Ramos (cell line): Measurements from ENCODE around the gene NDUFB10.

ENCODE experiments used
- in situ Hi-C: fragments of 300-500 bp; cut with MboI; formaldehyde crosslinking; loops from one replicate; pipeline ENCODE4 v1.14.3; 2022; ENCODE audit warnings: low sequenced_read_pairs; ENCODE audit not compliant: unreplicated experiment

Gene NDUFB10

DNA sequence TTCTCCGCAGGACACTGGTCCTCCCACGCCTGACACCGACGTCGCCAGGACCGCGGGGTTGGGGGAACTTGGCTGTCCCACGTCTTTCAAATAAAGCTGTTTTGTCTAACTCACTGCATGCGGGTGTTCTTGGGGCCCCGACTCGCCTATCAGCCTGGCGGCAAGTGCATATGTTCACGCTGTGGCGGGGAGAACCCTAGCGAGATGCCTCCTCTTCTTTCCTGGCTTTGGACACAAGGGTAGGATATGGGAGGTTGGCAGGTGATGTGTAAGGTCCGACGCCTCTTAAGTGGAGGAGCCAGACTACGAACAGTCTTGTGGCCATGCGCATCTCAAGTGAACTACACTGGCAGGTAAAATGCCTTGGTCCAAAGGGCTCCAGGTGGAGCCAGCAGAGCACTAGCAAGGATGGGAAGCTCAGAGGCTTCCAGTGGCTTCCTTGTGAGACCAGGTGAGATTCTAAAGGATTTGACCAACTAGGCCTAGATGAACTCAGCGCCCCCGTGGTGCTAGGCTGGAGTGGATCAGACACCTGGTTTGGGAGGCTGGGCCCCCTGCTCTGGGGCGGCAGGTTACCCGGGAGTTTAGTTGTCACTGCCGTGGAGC is 6.2 kb downstream of the NDUFB10 start:
- in situ Hi-C loops, result no loop called here

- in situ Hi-C loops, result no loop called here
Observed at GRCh38 chr16:1966460-1966859, 7.1 kb downstream of the NDUFB10 start, which contains the start of gene RNF151. Gene RNF151 (plus strand): TSS chr16:1966856. CDS start chr16:1966882, 26 bp downstream.

- in situ Hi-C loops, result no loop called here
Observed at GRCh38 chr16:1968146-1968953, 9.0 kb downstream of the NDUFB10 start.

DNA sequence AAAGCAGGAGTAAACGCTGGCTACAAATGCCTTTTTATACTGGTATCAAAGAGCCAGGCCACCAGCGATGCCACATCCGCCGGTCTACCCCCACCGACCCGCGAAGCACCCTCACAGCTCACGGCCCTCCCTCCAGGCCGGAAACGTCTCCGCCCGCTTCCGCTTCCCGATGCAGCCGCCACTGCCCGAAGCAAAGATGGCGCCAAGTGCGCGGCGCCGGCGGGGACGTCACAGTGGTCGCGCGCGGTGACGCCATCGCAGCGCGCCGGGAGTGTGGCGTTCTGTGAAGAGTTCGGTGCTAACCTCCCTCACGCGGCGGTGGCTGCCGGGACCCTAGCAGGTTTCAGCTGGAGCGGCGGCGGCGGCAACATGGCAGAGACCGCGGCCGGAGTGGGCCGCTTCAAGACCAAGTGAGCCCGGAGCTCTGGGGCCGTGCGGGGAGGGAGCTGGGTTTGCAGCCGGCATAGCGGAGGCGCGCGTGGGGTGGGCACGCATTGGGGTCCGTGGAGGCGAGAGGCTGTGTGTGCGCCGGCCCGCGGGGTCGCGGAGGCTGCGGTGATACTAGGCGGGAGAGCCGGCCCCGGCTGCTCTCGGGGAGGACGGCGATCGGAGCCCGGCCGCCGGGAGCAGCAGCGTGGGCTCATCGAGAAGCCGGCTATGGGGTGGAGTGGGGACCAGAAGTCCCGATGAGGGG is 12.6 kb downstream of the NDUFB10 start, which contains the start of gene TBL3:
Gene TBL3, plus strand, starts transcription at position 258 of the 694 bp plus-strand sequence. Its CDS starts 112 bp downstream, at position 370.
- in situ Hi-C loops, result no loop called here

- in situ Hi-C loops, result no loop called here
Observed at GRCh38 chr16:1972490-1972877, 13.1 kb downstream of the NDUFB10 start.

DNA sequence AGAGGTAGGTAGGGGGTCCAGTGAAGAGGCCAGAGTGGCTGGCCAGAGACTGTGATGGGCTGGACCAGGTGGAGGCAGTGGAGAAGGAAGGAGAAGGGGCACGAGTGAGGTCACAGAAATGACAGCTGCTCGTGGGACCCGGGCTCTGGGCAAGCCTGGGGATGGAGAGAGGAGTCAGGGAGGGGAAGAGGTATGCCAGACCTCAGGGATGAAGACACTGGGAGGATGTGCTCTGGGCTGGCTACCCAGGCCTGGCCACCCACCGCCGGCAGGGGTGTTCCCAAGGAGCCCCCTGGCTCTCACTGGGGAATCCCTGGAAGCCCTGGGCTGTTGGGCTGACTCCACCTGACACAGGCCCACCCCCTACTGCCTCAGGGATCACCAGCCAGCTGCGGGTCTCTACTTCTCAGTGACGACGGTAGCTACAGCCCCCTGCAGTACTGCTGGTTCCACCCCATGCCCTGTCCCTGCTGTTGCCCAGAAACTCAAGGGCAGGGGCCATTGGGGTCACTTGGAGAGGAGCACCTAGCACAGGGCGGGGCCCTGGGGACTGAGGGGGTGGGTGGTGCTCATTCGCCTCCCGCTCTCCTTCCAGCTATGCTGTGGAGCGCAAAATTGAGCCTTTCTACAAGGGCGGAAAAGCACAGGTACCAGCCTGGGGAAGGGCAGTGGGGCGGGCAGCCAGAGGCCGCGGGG is 14.3 kb downstream of the NDUFB10 start:
- in situ Hi-C loops, result no loop called here

GRCh38 chr16:1974157-1975070 is 15.1 kb downstream of the NDUFB10 start:
- in situ Hi-C loops, result no loop called here

DNA sequence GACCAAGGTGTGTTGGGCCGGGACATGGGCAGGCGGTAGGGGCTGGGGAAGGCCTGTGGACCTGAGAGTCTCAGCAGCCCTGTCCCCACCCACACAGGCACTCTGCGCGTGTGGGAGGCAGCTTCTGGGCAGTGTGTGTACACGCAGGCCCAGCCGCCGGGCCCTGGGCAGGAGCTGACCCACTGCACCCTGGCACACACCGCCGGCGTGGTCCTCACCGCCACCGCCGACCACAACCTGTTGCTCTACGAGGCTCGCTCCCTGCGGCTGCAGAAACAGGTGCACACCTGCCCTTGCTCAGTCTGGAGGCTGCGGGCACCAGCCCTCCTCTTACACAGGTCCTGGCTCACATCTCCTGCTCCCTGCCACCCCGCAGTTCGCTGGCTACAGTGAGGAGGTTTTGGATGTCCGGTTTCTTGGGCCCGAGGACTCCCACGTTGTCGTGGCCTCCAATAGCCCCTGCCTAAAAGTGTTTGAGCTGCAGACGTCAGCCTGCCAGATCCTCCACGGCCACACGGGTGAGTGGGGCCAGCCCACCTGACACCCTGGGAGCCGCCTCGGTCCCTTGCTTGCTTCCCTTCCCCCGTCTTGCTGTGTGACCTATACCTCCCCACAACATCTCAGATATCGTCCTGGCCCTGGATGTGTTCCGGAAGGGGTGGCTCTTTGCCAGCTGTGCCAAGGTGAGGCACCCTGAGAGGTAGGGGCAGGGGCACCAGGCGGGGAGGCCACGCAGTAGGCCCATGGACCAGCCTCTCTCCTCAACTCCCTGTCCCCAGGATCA is 16.3 kb downstream of the NDUFB10 start:
- in situ Hi-C loops, result no loop called here

DNA sequence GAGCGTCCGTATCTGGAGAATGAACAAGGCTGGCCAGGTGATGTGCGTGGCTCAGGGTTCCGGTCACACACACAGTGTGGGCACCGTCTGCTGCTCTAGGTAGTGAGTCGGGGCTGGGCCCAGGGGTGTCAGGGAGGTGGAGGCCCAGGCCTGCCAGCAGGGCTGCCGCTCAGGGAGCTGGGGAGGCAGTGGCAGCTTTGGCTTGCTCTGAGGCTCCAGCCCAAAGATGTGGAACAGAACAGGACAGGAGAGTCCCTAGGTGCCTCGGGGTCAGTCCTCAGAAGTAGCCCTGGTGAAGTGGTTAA is 16.8 kb downstream of the NDUFB10 start:
- in situ Hi-C loops, result no loop called here

DNA sequence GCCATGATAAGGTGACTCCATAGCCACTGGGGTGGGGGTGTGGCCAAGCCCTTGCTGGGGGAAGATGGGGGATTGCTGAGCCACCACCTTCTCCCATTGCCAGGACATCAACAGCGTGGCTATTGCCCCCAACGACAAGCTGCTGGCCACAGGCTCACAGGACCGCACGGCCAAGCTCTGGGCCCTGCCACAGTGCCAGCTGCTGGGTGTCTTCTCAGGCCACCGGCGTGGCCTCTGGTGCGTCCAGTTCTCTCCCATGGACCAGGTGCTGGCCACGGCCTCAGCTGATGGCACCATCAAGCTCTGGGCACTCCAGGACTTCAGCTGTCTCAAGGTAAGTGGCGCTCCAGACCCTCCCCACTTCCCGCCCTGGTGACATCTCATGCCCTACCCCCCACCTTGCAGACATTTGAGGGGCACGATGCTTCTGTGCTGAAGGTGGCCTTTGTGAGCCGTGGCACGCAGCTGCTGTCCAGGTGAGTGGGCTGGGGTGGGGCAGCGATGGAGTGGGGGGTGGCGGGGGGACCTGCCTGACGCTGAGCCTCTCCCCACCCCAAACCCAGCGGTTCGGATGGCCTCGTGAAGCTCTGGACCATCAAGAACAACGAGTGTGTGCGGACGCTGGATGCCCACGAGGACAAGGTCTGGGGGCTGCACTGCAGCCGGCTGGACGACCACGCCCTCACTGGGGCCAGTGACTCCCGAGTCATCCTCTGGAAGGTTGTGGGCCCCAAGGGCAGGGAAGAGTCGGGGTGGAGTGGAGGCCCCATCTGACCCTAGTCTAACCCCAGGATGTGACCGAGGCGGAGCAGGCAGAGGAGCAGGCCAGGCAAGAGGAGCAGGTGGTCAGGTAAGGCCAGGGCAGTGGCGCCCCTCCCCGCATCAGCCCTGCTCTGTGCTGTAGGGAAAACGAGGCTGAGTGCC is 17.9 kb downstream of the NDUFB10 start:
- in situ Hi-C loops, result no loop called here

GRCh38 chr16:1977875-1978268 is 18.5 kb downstream of the NDUFB10 start:
- in situ Hi-C loops, result no loop called here

DNA sequence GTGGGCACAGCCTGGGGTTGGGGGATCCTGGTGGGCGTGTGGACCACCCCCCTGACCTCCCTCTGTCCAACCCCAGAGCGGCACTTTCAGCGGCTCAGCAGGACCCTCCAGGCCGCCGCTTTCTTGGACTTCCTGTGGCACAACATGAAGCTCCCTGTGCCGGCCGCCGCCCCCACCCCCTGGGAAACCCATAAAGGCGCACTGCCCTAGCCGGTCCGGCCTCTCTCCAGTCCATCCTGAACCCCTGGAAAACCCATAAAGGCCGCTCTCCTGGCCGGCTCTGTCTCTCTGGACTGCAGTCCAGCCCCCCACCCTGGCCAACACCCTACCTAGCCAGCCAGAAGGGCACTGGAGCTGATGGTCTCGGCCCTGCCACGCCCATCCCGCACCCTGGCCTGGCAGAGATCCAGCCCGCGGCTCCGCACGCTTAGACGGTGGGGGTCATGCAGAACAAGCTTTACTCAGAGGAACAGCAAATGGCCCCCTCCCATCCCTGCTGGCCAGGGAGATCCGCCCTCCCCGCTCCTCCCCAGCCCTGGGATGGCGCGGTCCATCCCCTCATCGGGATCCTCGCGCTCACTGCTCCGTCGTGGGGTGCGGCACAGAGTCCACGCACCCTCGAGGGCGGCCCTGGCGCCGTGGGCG is 19.3 kb downstream of the NDUFB10 start:
- in situ Hi-C loops, result no loop called here

DNA sequence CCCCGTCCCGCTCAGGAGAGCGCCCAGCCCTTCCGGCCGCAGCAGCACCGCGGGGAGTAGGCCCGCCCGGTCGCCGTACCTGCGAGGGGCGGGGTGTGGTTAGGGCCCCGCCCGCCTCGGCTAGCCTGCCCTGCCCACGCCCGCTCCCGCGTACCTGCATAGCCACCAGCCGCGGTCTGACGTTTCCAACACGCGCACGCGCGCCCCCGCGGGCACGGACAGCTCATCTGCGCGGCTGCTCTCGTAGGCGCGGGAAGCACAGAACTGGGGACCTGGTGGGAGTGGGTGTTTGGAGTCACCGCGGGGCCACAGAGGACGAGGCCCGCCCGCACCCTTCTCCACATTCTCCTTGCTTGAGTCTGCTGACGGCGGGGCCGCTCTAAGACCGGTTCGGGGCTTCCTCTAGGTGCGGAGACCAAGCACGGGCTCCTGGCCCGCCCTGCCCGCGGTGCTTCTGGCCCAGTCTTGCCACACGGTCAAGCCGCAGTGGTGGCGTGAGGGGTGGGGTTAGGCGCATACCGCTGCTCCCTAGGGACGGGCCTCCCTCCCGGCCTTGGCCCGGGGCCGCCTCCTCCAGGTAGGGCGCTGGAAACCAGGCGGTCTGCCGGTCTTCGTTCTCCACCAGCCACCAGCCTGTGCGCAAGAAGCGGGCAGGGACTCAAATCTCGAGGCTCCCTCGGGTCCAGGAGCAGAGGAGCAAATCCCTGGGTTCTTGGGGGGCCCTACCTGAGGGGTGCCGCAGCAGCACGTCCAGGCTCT is 20.1 kb downstream of the NDUFB10 start:
- in situ Hi-C loops, result no loop called here

DNA sequence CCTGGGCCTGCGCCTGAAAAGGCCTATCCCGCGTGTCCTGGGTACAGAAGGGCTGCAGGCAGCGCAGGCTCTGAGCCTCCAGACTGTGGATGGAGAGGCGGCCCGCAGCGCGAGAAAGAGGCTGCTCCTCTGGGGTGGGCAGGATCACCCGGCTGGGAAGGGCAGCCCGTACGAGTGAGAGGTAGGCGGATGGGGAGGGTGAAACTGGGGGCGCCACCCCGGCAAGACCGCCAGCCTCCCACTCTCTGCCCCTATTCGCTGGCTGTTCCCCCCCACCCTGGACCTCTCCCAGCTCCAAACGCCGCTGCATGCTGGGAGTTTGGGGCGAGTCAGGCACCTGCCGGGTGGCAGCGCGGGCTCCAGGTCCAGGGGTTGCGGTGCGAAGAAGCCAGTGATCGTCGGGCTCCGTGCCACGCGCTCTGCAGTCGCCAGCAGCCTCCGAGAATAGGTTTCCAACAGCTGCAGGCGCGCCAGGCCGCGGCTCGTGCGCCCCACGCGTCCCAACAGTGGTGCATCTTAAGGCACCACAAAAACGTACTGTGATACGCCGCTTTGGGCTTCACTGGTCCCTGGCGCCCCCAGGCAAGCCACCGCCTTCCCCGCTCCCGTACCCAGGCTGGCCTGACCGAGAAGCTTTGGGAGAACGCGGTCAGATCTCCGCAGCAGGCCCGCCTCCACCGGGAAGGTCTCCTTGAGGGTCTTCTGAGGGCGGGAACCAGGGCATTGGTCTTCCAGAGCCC is 20.9 kb downstream of the NDUFB10 start:
- in situ Hi-C loops, result no loop called here

DNA sequence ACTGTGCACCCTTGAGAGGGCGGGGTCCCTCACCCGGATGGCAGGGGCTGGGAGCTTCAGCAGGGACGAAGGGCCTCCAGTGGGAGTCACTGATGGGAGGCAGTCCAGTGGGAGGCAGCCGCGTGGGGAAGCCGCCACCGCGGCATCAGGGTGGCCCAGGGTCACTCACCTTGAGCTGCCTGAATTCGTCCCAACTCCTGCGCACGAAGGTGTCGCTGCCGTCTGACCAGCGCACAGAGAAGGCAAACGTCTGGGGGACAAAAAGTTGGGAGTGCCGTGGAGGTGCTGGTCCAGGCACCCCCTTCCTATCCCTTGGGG is 21.4 kb downstream of the NDUFB10 start:
- in situ Hi-C loops, result no loop called here

GRCh38 chr16:1981398-1981836 is 22.1 kb downstream of the NDUFB10 start, which contains the start of gene NOXO1:
Gene NOXO1 (minus strand): TSS chr16:1981469. CDS start chr16:1981179, 290 bp downstream.
- in situ Hi-C loops, result no loop called here
